Mesenchymal stem cell (in vitro differentiated cells and primary cell): ENCODE measurements around the gene BBS2.

ENCODE experiments used
- DNase-seq: peaks from one replicate; pipeline ENCODE4 v3.0.0-alpha.2; 2013
- H2AFZ ChIP-seq: one replicate; pipeline ENCODE4 v1.6.1; 2013; ENCODE audit warnings: low read depth, mild to moderate bottlenecking, control low read depth, inconsistent platforms, low read length, moderate library complexity
- H2AK5ac ChIP-seq: 2 replicates; pipeline ENCODE4 v1.6.1; 2013; ENCODE audit warnings: low read length, moderate library complexity, mild to moderate bottlenecking, inconsistent platforms; ENCODE audit not compliant: severe bottlenecking
- H2BK120ac ChIP-seq: one replicate; pipeline ENCODE4 v1.6.1; 2013; ENCODE audit warnings: low read depth, mild to moderate bottlenecking, inconsistent platforms, low read length, moderate library complexity
- H2BK12ac ChIP-seq, 2 experiments: one replicate each; pipeline ENCODE4 v1.6.1; 2013; ENCODE audit warnings: inconsistent platforms in 2 of 2, low read length in 2 of 2, mild to moderate bottlenecking in 2 of 2, moderate library complexity in 2 of 2, control low read depth in 1 of 2
- H2BK15ac ChIP-seq: one replicate; pipeline ENCODE4 v1.6.1; 2013; ENCODE audit warnings: mild to moderate bottlenecking, low read depth, inconsistent platforms; ENCODE audit not compliant: poor library complexity, severe bottlenecking
- H2BK5ac ChIP-seq: 2 replicates; pipeline ENCODE4 v1.6.1; 2013; ENCODE audit warnings: low read depth, mild to moderate bottlenecking, low read length, control low read depth, inconsistent platforms; ENCODE audit not compliant: poor library complexity, severe bottlenecking
- H3K14ac ChIP-seq, 2 experiments: one replicate each; pipeline ENCODE4 v1.6.1; 2013; ENCODE audit warnings: inconsistent platforms in 2 of 2, low read length in 2 of 2, control low read depth in 1 of 2, mild to moderate bottlenecking in 1 of 2, moderate library complexity in 1 of 2
- H3K18ac ChIP-seq, 2 experiments: one replicate each; pipeline ENCODE4 v1.6.1; 2013; ENCODE audit warnings: inconsistent platforms in 2 of 2, low read length in 2 of 2, control low read depth in 1 of 2, low read depth in 1 of 2, mild to moderate bottlenecking in 1 of 2
- H3K23ac ChIP-seq, 2 experiments: one replicate each; pipeline ENCODE4 v1.6.1; 2013; ENCODE audit warnings: inconsistent platforms in 2 of 2, low read length in 2 of 2, mild to moderate bottlenecking in 2 of 2, moderate library complexity in 2 of 2, control low read depth in 1 of 2
- H3K27ac ChIP-seq: 2 replicates; pipeline ENCODE4 v1.5.1; 2013; ENCODE audit warnings: mild to moderate bottlenecking, moderate library complexity, low read length, control low read depth, inconsistent platforms; ENCODE audit not compliant: poor library complexity, severe bottlenecking
- H3K27me3 ChIP-seq, 2 experiments: 2 replicates each; pipeline versions ENCODE4 v1.6.1 to v1.7.0; 2013; ENCODE audit warnings: low read length in 2 of 2, mild to moderate bottlenecking in 2 of 2, moderate library complexity in 2 of 2, control low read depth in 1 of 2, inconsistent platforms in 1 of 2; ENCODE audit not compliant: control insufficient read depth in 1 of 2, insufficient read depth in 1 of 2
- H3K36me3 ChIP-seq, 2 experiments: 2 replicates each; pipeline versions ENCODE4 v1.6.1 to v1.7.0; 2013; ENCODE audit warnings: low read length in 2 of 2, control low read depth in 1 of 2, inconsistent platforms in 1 of 2, low read depth in 1 of 2, mild to moderate bottlenecking in 1 of 2; ENCODE audit not compliant: insufficient read depth in 2 of 2, control insufficient read depth in 1 of 2
- H3K4ac ChIP-seq, 2 experiments: one replicate each; pipeline ENCODE4 v1.6.1; 2013; ENCODE audit warnings: inconsistent platforms in 2 of 2, low read length in 2 of 2, mild to moderate bottlenecking in 2 of 2, moderate library complexity in 2 of 2, control low read depth in 1 of 2, low read depth in 1 of 2
- H3K4me1 ChIP-seq: 2 replicates; pipeline ENCODE4 v1.6.1; 2013; ENCODE audit warnings: low read depth, low read length, control low read depth; ENCODE audit not compliant: control insufficient read depth, insufficient read depth
- H3K4me2 ChIP-seq: 2 replicates; pipeline ENCODE4 v1.6.1; 2013; ENCODE audit warnings: low read length, mild to moderate bottlenecking, inconsistent platforms; ENCODE audit not compliant: poor library complexity, severe bottlenecking
- H3K4me3 ChIP-seq, 2 experiments: 2 replicates each; pipeline versions ENCODE4 v1.5.1 to v1.7.0; 2013; ENCODE audit warnings: low read length in 2 of 2, mild to moderate bottlenecking in 2 of 2, control low read depth in 1 of 2, low read depth in 1 of 2; ENCODE audit not compliant: insufficient read depth in 1 of 2
- H3K79me1 ChIP-seq: replicated peaks from 2 replicates; pipeline ENCODE4 v1.6.1; 2013; ENCODE audit warnings: mild to moderate bottlenecking, control low read depth, low read length, inconsistent platforms; ENCODE audit not compliant: poor library complexity, severe bottlenecking
- H3K9ac ChIP-seq: 2 replicates; pipeline ENCODE4 v1.7.0; 2013; ENCODE audit warnings: mild to moderate bottlenecking, low read length, moderate library complexity
- H3K9me3 ChIP-seq: 2 replicates; pipeline ENCODE4 v1.7.0; 2013; ENCODE audit warnings: mild to moderate bottlenecking, low read length; ENCODE audit not compliant: control insufficient read depth
- H4K8ac ChIP-seq: one replicate; pipeline ENCODE4 v1.6.1; 2013; ENCODE audit warnings: inconsistent platforms, mild to moderate bottlenecking, low read length, moderate library complexity
- H4K91ac ChIP-seq: one replicate; pipeline ENCODE4 v1.6.1; 2013; ENCODE audit warnings: mild to moderate bottlenecking, low read length, inconsistent platforms
- WGBS: methylation state at CpG from one replicate; pipeline ENCODE4 v1.1.7; 2013; ENCODE audit warnings: mixed read lengths; 5-methylcytosine and 5-hydroxymethylcytosine counted together

BBS2 gene

GRCh38 chr16:56547120-56547948, 27.5 kb upstream of the BBS2 start:
- Histone ChIP-seq H2BK15ac (no peak overlapping the region), H2BK12ac (peak overlapping the region; percentile 38 to 81), H3K4ac (peak overlapping the region; percentile 57 to 75), H3K36me3 (no peaks in the 10 kb centered on the region), H3K4me3 (no peak overlapping the region), H3K9ac (no peak overlapping the region), H3K27ac (no peak overlapping the region), H2BK120ac (no peak overlapping the region), H3K14ac (peak overlapping the region in 1 of 2 experiments; percentile 84), H3K4me2 (no peak overlapping the region), H3K4me1 (peaks cover 1% of the 10 kb centered on the region), H3K18ac (peak overlapping the region in 1 of 2 experiments; percentile 73), H3K9me3 (no peaks in the 10 kb centered on the region), H4K91ac (peak overlapping the region; percentile 85), H2BK5ac (no peak overlapping the region), H3K27me3 (peaks cover 0 to 18% of the 10 kb centered on the region in 2 experiments), H3K79me1 (no peaks in the 10 kb centered on the region), H2AFZ (no peak overlapping the region), H2AK5ac (no peak overlapping the region), H3K23ac (no peak overlapping the region), H4K8ac (peak overlapping the region; percentile 70)
- WGBS: 32% methylated on average over 11 of the region's 12 CpGs
- DNase-seq: peak; percentile 80

- no peaks in the 10 kb centered on the region for H3K79me1 ChIP-seq
- no peak overlapping the region for H2AFZ ChIP-seq
- H2BK120ac ChIP-seq: no peak overlapping the region
- H3K4me3 ChIP-seq: no peak overlapping the region
- no peak overlapping the region for H3K4me2 ChIP-seq
- no peaks in the 10 kb centered on the region for H3K36me3 ChIP-seq
- H2AK5ac ChIP-seq: no peak overlapping the region
- 14% methylated on average over 1 of the region's 2 CpGs for WGBS
- H3K27ac ChIP-seq: no peak overlapping the region
- no peak overlapping the region for H3K9ac ChIP-seq
- H4K8ac ChIP-seq: no peak overlapping the region
- H2BK15ac ChIP-seq: no peak overlapping the region
- no peak overlapping the region for H2BK12ac ChIP-seq
- no peak overlapping the region for H3K23ac ChIP-seq
- no peaks in the 10 kb centered on the region for H3K9me3 ChIP-seq
- H3K14ac ChIP-seq: no peak overlapping the region
- H3K4me1 ChIP-seq: peaks cover under 1% of the 10 kb centered on the region
- no peak for DNase-seq
- H3K4ac ChIP-seq: no peak overlapping the region
- H3K27me3 ChIP-seq: peaks cover 7 to 13% of the 10 kb centered on the region in 2 experiments
- H4K91ac ChIP-seq: no peak overlapping the region
- H2BK5ac ChIP-seq: no peak overlapping the region
- H3K18ac ChIP-seq: no peak overlapping the region
These were observed 22.2 kb upstream of the BBS2 start for GRCh38 chr16:56542039-56542438.

- Histone ChIP-seq H2BK15ac (no peak overlapping the region), H3K14ac (no peak overlapping the region), H3K23ac (no peak overlapping the region), H4K91ac (no peak overlapping the region), H3K4me1 (no peaks in the 10 kb centered on the region), H3K9ac (peak overlapping the region; percentile 33), H2BK5ac (no peak overlapping the region), H3K27me3 (peaks cover 22 to 30% of the 10 kb centered on the region in 2 experiments), H2AFZ (no peak overlapping the region), H3K79me1 (no peaks in the 10 kb centered on the region), H2BK120ac (no peak overlapping the region), H3K4ac (no peak overlapping the region), H3K18ac (no peak overlapping the region), H3K9me3 (no peaks in the 10 kb centered on the region), H2AK5ac (no peak overlapping the region), H3K4me2 (no peak overlapping the region), H3K4me3 (no peak overlapping the region), H3K27ac (no peak overlapping the region), H3K36me3 (no peaks in the 10 kb centered on the region), H4K8ac (no peak overlapping the region), H2BK12ac (no peak overlapping the region)
- DNase-seq: no peak
- 55% methylated on average over 4 of the region's 4 CpGs for WGBS
These were observed 19.8 kb upstream of the BBS2 start for GRCh38 chr16:56539656-56540055.

- Histone ChIP-seq H2AK5ac (no peak overlapping the region), H2BK12ac (no peak overlapping the region), H4K91ac (no peak overlapping the region), H3K4me2 (no peak overlapping the region), H3K14ac (no peak overlapping the region), H3K4ac (no peak overlapping the region), H2BK15ac (no peak overlapping the region), H3K9me3 (no peaks in the 10 kb centered on the region), H3K36me3 (no peaks in the 10 kb centered on the region), H3K23ac (no peak overlapping the region), H2AFZ (no peak overlapping the region), H3K27me3 (peaks cover 30 to 42% of the 10 kb centered on the region in 2 experiments), H3K4me3 (no peak overlapping the region), H2BK120ac (no peak overlapping the region), H3K4me1 (no peaks in the 10 kb centered on the region), H3K27ac (no peak overlapping the region), H2BK5ac (no peak overlapping the region), H3K79me1 (no peaks in the 10 kb centered on the region), H3K9ac (no peak overlapping the region), H3K18ac (no peak overlapping the region), H4K8ac (no peak overlapping the region)
- no peak for DNase-seq
- WGBS: 80% methylated on average over 4 of the region's 7 CpGs
These were observed 18.5 kb upstream of the BBS2 start for GRCh38 chr16:56538331-56538730.
